D721Med (cell line): ENCODE measurements around the gene PMVK.
"Not testable (repeated sequence)": the region's sequence is repeated elsewhere in the genome, so short reads cannot be mapped to it uniquely, and the experiment has no call there.

ENCODE experiments used
- DNase-seq: peaks from one replicate; pipeline ENCODE4 v3.0.0; 2011; ENCODE audit warnings: low spot score; ENCODE audit not compliant: insufficient read length
- FAIRE-seq: peaks from 2 replicates; lab custom pipeline; 2011; peaks lifted over from hg19 to GRCh38; lab: Jason Lieb, UNC
- CTCF ChIP-seq: IDR thresholded peaks from 2 replicates; pipeline ENCODE4 v1.5.1; 2012; ENCODE audit warnings: mild to moderate bottlenecking, control low read depth; ENCODE audit not compliant: insufficient read depth; ENCODE audit errors: missing control alignments

Gene PMVK

GRCh38 chr1:154908937-154909336, 27.6 kb downstream of the PMVK start:
- FAIRE-seq (no peak), DNase-seq (no peak)
- no peak for TF ChIP-seq CTCF

- not testable (repeated sequence) for DNase-seq, FAIRE-seq
Measured at GRCh38 chr1:154908129-154908528, 28.4 kb downstream of the PMVK start.

- FAIRE-seq = no peak
- no peak for DNase-seq
Measured at GRCh38 chr1:154906621-154907081, 29.9 kb downstream of the PMVK start.

GRCh38 chr1:154902938-154903566, 33.5 kb downstream of the PMVK start:
- FAIRE-seq = no peak
- no peak for DNase-seq
- TF ChIP-seq CTCF = no peak

More at GRCh38 chr1:154906621-154907081, 29.9 kb downstream of the PMVK start:
- peak; percentile 51 for TF ChIP-seq CTCF

- TF ChIP-seq CTCF = no peak
- DNase-seq (no peak), FAIRE-seq (no peak)
Measured at GRCh38 chr1:154901591-154901990, 34.9 kb downstream of the PMVK start.

- TF ChIP-seq CTCF = no peak
- DNase-seq = no peak
- FAIRE-seq = no peak
Measured at GRCh38 chr1:154899041-154899440, 37.5 kb downstream of the PMVK start.

GRCh38 chr1:154896771-154897286, 39.7 kb downstream of the PMVK start:
- TF ChIP-seq CTCF = no peak
- no peak for DNase-seq
- no peak for FAIRE-seq
